Activated naive CD8-positive, alpha-beta T cell treated with anti-CD3 and anti-CD28 coated beads for 36 hours (primary cell): ENCODE results near the gene CHMP1B. TPM values are rescaled to one million over a fixed set of nuclear protein-coding genes. Genes with fewer than 3 reads are reported as not detected.
"Not testable (repeated sequence)": the region's sequence is repeated elsewhere in the genome, so short reads cannot be mapped to it uniquely, and the experiment has no call there.

Experiments used
- DNase-seq: peaks from one replicate; pipeline ENCODE4 v3.0.0; 2021
- H3K27ac Mint-ChIP-seq: one replicate; pipeline ENCODE4 v1.8.0; 2022; ENCODE audit warnings: mild to moderate bottlenecking, moderate library complexity, mixed read lengths
- H3K27me3 Mint-ChIP-seq: one replicate; pipeline ENCODE4 v1.8.0; 2022; ENCODE audit warnings: mild to moderate bottlenecking, mixed read lengths
- H3K36me3 Mint-ChIP-seq: one replicate; pipeline ENCODE4 v1.8.0; 2021; ENCODE audit warnings: mild to moderate bottlenecking, mixed read lengths
- H3K4me1 Mint-ChIP-seq: one replicate; pipeline ENCODE4 v1.8.0; 2021; ENCODE audit warnings: mixed read lengths
- H3K4me3 Mint-ChIP-seq: one replicate; pipeline ENCODE4 v1.8.0; 2022; ENCODE audit warnings: mild to moderate bottlenecking, moderate library complexity, mixed read lengths
- H3K9me3 Mint-ChIP-seq: one replicate; pipeline ENCODE4 v1.8.0; 2022; ENCODE audit warnings: mixed read lengths
- total RNA-seq, 2 experiments: library from RNA; stranded (reverse); gene quantifications; one replicate each; pipeline ENCODE4 v1.2.3, GENCODE V29; 2021

The CHMP1B gene
- total RNA-seq, 2 experiments from 2014 or later: 22.8 to 23.0 TPM

GRCh38 chr18:11873670-11874340 lies 22.6 kb downstream of the CHMP1B start:
- peaks cover 4% of the 10 kb centered on the region for H3K4me1 Mint-ChIP-seq
- H3K27ac Mint-ChIP-seq: no peak overlapping the region
- no peak for DNase-seq
- peaks cover 1% of the 10 kb centered on the region for H3K36me3 Mint-ChIP-seq
- no peaks in the 10 kb centered on the region for H3K27me3 Mint-ChIP-seq
- no peak overlapping the region for H3K4me3 Mint-ChIP-seq
- H3K9me3 Mint-ChIP-seq: peaks cover 4% of the 10 kb centered on the region

DNA sequence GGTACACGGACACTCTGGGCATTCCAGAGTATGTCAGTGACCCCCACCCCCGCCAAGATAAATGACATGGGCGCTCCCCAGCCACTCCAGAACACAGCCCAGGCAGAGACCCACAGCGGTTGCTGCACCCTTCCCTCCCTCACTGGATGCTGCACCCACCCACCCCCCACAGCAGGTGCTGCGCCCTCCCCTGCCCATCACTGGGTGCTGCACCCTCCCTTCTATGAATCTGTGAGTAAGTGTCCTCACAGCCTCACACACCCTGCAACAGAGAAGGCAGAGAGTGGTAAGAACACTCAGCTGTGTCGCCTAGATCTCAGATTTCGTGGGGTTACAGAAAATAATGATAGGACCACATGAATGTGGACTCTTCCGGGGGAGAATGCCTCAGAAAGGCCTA lies 23.5 kb downstream of the CHMP1B start:
- Mint-ChIP-seq H3K27me3 (no peaks in the 10 kb centered on the region), H3K36me3 (peaks cover 1% of the 10 kb centered on the region), H3K4me3 (no peak overlapping the region), H3K27ac (no peak overlapping the region), H3K9me3 (peaks cover 4% of the 10 kb centered on the region), H3K4me1 (peaks cover 4% of the 10 kb centered on the region)
- DNase-seq: no peak

- H3K27ac Mint-ChIP-seq: no peak overlapping the region
- H3K4me1 Mint-ChIP-seq: peaks cover under 1% of the 10 kb centered on the region
- DNase-seq: no peak
- no peaks in the 10 kb centered on the region for H3K27me3 Mint-ChIP-seq
- H3K4me3 Mint-ChIP-seq: no peak overlapping the region
- peaks cover 4% of the 10 kb centered on the region for H3K9me3 Mint-ChIP-seq
- peaks cover 1% of the 10 kb centered on the region for H3K36me3 Mint-ChIP-seq
Observed at GRCh38 chr18:11877497-11878135, 26.4 kb downstream of the CHMP1B start.

DNA sequence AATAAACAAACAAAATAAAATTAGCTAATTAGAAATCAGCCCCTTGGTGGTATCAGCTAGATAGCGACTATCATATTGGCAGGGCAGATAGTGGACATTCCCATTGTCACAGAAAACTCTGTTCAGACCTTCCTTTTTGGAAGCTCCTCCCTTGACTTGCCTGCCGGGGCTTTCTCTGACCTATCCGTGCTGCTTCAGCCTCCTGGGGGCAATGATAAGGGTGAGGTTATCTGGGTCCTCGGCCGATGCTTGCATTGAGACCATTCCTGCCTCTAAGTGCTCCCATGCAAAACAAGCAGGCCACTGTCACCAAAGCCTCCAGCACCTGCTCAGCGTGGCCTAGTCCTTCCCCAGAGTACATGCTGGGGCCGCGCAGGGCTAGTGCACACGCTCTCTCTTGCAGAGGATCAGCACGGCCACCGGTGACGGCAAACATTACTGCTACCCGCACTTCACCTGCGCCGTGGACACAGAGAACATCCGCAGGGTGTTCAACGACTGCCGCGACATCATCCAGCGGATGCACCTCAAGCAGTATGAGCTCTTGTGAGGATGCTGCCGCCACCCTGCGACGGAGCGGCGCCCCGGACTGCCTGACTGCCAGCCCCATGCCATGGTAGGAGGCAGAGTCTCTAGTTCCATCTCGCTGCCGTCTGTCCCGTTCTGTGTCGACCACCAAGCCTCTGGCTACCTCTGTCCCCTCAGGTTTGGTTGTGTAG lies 29.5 kb downstream of the CHMP1B start:
- no peaks in the 10 kb centered on the region for H3K27me3 Mint-ChIP-seq
- H3K4me1 Mint-ChIP-seq: peaks cover 5% of the 10 kb centered on the region
- no peak overlapping the region for H3K27ac Mint-ChIP-seq
- no peak for DNase-seq
- H3K36me3 Mint-ChIP-seq: no peaks in the 10 kb centered on the region
- no peaks in the 10 kb centered on the region for H3K9me3 Mint-ChIP-seq
- H3K4me3 Mint-ChIP-seq: no peak overlapping the region

GRCh38 chr18:11882636-11883035 lies 31.4 kb downstream of the CHMP1B start:
- peaks cover 5% of the 10 kb centered on the region for H3K4me1 Mint-ChIP-seq
- H3K9me3 Mint-ChIP-seq: no peaks in the 10 kb centered on the region
- no peak overlapping the region for H3K4me3 Mint-ChIP-seq
- peaks cover 2% of the 10 kb centered on the region for H3K36me3 Mint-ChIP-seq
- no peak overlapping the region for H3K27ac Mint-ChIP-seq
- no peaks in the 10 kb centered on the region for H3K27me3 Mint-ChIP-seq
- DNase-seq: no peak

GRCh38 chr18:11883153-11883552 lies 31.9 kb downstream of the CHMP1B start:
- Mint-ChIP-seq H3K27ac (no peak overlapping the region), H3K36me3 (peaks cover 2% of the 10 kb centered on the region), H3K9me3 (no peaks in the 10 kb centered on the region)

DNA sequence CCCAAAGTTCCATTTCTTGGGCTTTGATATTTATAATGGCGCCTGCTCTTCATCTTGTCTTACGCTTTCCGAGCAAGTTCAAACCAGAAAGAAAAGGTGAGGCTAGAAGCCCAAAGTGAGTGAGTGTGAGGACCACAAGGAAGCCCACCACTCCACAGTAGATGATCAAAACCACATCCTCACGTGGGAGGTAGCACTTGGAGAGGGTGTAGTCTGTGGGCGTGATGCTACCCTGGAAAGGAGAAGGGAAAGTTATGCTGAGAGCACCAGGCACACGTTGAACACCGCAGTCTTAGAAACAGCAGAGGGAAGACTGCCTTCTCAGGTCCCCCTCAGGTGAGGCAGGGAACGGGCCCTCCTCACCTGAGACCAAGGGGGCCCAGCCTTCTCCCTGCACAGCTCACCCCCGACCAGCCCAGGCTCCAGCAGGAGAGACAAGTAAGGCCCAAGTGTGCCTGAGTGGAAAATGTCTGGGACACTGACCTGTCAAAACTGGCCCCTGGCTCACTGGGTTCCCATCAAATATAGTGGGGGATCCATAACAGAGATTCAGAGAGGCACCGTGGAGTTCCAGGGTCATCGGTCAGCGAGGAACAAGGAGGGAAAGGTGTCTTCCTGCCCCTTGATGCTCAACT lies 33.3 kb downstream of the CHMP1B start:
- H3K4me3 Mint-ChIP-seq: no peak overlapping the region
- H3K27ac Mint-ChIP-seq: no peak overlapping the region
- H3K27me3 Mint-ChIP-seq: no peaks in the 10 kb centered on the region
- no peaks in the 10 kb centered on the region for H3K9me3 Mint-ChIP-seq
- no peak for DNase-seq
- peaks cover 3% of the 10 kb centered on the region for H3K36me3 Mint-ChIP-seq
- peaks cover 5% of the 10 kb centered on the region for H3K4me1 Mint-ChIP-seq

More at GRCh38 chr18:11883153-11883552, 31.9 kb downstream of the CHMP1B start:
- H3K4me3 Mint-ChIP-seq: no peak overlapping the region
- no peak for DNase-seq
- H3K27me3 Mint-ChIP-seq: no peaks in the 10 kb centered on the region
- peaks cover 5% of the 10 kb centered on the region for H3K4me1 Mint-ChIP-seq

GRCh38 chr18:11885278-11885947 lies 34.2 kb downstream of the CHMP1B start:
- H3K9me3 Mint-ChIP-seq: no peaks in the 10 kb centered on the region
- no peak overlapping the region for H3K4me3 Mint-ChIP-seq

GRCh38 chr18:11886577-11887110 lies 35.4 kb downstream of the CHMP1B start:
- no peaks in the 10 kb centered on the region for H3K9me3 Mint-ChIP-seq
- peaks cover 7% of the 10 kb centered on the region for H3K36me3 Mint-ChIP-seq
- H3K4me1 Mint-ChIP-seq: peaks cover 5% of the 10 kb centered on the region
- no peak overlapping the region for H3K27ac Mint-ChIP-seq
- no peaks in the 10 kb centered on the region for H3K27me3 Mint-ChIP-seq
- no peak for DNase-seq
- H3K4me3 Mint-ChIP-seq: no peak overlapping the region

More at GRCh38 chr18:11885278-11885947, 34.2 kb downstream of the CHMP1B start:
- DNase-seq: no peak
- H3K36me3 Mint-ChIP-seq: peaks cover 5% of the 10 kb centered on the region
- H3K27me3 Mint-ChIP-seq: no peaks in the 10 kb centered on the region
- no peak overlapping the region for H3K27ac Mint-ChIP-seq
- peaks cover 5% of the 10 kb centered on the region for H3K4me1 Mint-ChIP-seq

GRCh38 chr18:11887328-11888128 lies 36.3 kb downstream of the CHMP1B start:
- DNase-seq: no peak
- H3K4me1 Mint-ChIP-seq: peaks cover 5% of the 10 kb centered on the region
- H3K27ac Mint-ChIP-seq: no peak overlapping the region
- H3K9me3 Mint-ChIP-seq: no peaks in the 10 kb centered on the region
- H3K27me3 Mint-ChIP-seq: no peaks in the 10 kb centered on the region
- peaks cover 7% of the 10 kb centered on the region for H3K36me3 Mint-ChIP-seq
- H3K4me3 Mint-ChIP-seq: no peak overlapping the region

DNA sequence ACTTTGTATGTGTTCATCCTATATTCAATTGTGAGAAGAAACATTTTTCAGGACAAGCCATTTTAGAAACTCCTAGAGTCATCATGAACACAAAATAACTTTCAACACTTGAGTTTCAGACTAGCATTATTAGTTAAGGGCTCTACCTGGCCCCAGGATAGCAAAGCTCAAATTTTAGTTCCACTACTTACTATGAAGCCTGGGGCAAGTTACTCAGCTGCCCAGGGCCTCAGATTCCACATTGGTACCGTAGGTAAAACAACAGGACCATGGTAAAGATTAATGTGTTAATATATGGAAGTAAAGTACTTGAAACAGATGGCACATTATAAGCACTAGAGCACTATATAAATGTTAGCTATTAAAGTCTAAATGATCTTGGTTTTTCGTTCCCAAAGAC lies 37.5 kb downstream of the CHMP1B start:
- Mint-ChIP-seq H3K9me3 (no peaks in the 10 kb centered on the region), H3K27me3 (no peaks in the 10 kb centered on the region), H3K4me3 (no peak overlapping the region), H3K27ac (no peak overlapping the region), H3K4me1 (peaks cover 5% of the 10 kb centered on the region), H3K36me3 (peaks cover 10% of the 10 kb centered on the region)
- DNase-seq: no peak

DNA sequence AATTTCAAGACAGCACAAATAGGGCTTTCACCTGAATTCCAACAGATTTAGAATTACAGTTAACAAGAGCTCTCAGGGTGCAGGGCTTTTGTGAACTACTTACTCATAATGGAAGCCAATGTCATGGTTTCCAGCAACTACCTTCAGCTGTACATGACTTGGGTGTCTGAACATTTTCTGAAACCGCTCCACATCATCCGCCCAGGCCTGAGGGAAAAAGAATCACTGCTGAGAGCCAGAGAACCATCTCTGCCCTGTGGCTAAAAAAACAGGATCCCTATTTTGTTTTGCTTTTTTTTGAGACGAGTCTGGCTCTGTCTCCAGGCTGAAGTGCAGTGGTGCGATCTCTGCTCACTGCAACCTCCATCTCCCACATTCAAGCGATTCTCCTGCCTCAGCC lies 38.1 kb downstream of the CHMP1B start:
- H3K27me3 Mint-ChIP-seq: no peaks in the 10 kb centered on the region
- DNase-seq: no peak
- H3K27ac Mint-ChIP-seq: no peak overlapping the region
- peaks cover 10% of the 10 kb centered on the region for H3K36me3 Mint-ChIP-seq
- peaks cover 4% of the 10 kb centered on the region for H3K4me1 Mint-ChIP-seq
- no peak overlapping the region for H3K4me3 Mint-ChIP-seq
- H3K9me3 Mint-ChIP-seq: no peaks in the 10 kb centered on the region

GRCh38 chr18:11891737-11892136 lies 40.5 kb downstream of the CHMP1B start:
- Mint-ChIP-seq H3K27ac (no peak overlapping the region), H3K4me3 (no peak overlapping the region), H3K27me3 (no peaks in the 10 kb centered on the region), H3K36me3 (peaks cover 13% of the 10 kb centered on the region), H3K4me1 (no peaks in the 10 kb centered on the region), H3K9me3 (no peaks in the 10 kb centered on the region)
- DNase-seq: no peak

DNA sequence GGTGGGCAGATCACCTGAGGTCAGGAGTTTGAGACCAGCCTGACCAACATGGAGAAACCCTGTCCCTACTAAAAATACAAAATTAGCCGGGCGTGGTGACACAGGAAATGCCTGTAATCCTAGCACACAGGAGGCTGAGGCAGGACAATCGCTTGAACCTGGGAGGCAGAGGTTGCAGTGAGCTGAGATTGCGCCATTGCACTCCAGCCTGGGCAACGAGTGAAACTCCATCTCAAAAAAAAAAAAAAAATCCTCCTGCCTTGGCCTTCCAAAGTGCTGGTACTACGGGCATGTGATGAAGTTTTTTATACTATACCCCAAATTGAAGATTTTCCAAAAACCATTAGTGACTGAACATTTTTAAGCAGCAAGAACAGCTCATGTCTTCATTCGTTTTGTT lies 41.2 kb downstream of the CHMP1B start:
- not testable (repeated sequence) for H3K4me1 Mint-ChIP-seq, H3K27me3 Mint-ChIP-seq, H3K9me3 Mint-ChIP-seq, H3K27ac Mint-ChIP-seq, DNase-seq, H3K4me3 Mint-ChIP-seq
- peaks cover 17% of the 10 kb centered on the region for H3K36me3 Mint-ChIP-seq
